ENCODE data around the gene TMEM63C.

Gene TMEM63C

GRCh38 chr14:77284066-77284465, 102.5 kb downstream of the TMEM63C start:
- DNase-seq = no peak

DNA sequence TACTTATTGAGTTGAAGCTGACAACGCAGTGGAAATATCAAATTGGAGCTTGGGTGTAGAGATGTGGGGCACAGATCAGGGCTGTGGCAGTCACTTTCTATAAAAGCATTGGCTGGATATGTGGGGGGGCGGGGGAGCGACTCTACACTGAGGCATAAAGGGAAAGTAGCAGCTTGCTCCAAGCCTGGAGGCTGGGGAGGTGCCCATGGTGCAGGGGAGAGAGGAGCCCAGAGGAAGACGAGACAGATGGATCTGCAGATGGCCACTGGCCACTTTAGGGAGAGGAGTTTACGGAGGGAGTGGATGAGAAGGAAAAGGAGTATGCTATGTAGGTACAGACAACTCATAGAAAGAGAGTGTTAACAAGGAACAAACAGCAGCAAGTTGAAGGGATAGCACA, 102.9 kb downstream of the TMEM63C start:
- DNase-seq = no peak

DNA sequence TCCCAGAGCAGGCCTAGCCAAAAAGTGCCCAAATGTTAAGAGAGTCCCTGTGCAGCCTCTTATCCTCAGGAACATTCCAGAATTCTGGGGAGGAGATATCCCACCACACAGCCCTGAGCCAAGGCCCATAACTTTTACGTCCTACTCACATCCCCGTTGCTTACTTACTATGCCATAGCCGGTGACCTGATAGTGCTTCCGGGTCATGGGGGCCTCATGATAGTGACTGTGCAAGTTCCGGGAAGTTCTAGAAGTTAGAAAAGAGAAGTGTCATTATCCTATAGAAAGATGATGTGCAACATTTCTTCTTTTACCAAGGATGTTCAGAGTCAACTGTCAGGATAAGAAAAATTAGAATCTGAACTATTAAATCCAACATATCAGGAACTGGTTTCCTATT, 105.0 kb downstream of the TMEM63C start:
- no peak for DNase-seq

DNA sequence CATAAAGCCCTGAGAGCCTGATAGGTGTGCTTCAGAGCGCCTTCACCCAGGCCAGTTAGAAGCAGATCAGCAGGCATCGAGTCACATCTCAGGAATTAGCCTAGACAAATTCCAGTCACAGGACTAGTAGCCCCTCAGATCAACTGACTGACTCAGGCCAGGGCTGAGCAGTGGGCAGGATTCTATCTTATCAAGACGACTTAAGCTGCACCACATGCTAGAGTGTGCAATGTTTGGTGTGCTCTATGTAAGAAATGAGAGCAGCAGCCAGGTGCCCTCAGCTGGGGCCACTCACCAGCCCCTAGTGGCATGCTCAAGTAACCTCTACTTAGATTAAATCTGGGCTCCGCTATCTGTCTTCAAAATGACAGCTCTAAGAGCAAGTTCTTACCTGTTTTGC, 109.1 kb downstream of the TMEM63C start:
- DNase-seq = no peak

- DNase-seq = no peak
Observed at GRCh38 chr14:77296155-77296554, 114.6 kb downstream of the TMEM63C start.

DNA sequence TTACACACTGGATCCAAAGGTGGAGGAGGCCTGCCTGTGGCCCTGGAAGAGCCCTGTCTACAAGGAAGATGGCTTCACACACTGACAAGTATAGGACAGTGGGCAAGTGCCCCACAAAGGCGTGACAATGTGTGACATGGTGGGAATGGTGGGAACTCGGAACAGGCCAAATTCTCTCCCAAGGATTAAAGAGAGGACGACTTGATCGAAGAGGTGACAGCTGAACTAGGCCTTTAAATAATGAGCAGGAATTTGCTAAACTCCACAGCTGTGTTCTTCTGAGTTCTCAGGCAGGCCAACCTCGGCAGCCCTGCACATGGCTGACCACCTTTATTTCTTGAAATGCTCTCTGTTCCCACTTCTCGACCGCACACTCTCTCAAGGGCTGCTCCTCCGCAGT, 115.3 kb downstream of the TMEM63C start:
- DNase-seq = no peak

GRCh38 chr14:77299771-77300170, 118.2 kb downstream of the TMEM63C start:
- no peak for DNase-seq

DNA sequence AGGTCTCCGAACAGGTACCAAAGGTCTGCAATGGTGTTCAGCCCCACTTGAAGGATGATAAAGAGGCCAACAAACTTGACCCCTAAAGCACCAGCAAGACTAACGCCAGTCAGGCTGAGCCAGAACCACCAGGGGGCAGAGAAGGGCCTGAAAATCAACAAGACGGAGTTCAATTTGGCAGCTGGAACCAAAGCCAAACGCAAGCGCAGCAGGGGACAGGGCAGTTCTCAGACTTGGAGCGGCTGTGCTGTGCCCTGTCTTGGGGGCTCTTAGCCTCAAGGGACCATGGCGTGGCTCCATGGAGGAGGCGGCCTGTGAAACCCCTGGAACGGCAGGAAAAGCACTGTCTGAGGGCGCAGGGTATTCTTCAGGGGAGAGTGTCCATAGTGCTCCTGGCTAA, 119.5 kb downstream of the TMEM63C start:
- DNase-seq = peak; percentile 53

DNA sequence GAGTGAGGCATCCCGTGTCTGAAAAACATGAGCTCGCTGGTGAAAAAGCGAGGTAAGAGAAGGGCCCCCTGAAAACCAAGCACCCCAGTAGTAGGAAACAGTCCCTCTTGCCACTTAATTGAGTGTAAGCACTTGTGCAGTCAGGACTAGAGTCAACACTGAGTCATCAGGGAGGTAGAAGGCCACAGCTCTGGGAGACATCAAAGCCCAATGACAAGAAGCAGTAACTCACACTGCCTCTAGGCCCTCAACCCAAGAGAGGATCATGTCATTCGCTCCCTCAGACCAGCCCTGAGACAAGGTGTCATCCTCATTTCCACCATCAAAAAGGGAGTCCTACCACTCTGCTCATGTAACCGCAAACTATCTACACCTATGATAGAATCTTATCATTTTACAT, 121.3 kb downstream of the TMEM63C start:
- no peak for DNase-seq

DNA sequence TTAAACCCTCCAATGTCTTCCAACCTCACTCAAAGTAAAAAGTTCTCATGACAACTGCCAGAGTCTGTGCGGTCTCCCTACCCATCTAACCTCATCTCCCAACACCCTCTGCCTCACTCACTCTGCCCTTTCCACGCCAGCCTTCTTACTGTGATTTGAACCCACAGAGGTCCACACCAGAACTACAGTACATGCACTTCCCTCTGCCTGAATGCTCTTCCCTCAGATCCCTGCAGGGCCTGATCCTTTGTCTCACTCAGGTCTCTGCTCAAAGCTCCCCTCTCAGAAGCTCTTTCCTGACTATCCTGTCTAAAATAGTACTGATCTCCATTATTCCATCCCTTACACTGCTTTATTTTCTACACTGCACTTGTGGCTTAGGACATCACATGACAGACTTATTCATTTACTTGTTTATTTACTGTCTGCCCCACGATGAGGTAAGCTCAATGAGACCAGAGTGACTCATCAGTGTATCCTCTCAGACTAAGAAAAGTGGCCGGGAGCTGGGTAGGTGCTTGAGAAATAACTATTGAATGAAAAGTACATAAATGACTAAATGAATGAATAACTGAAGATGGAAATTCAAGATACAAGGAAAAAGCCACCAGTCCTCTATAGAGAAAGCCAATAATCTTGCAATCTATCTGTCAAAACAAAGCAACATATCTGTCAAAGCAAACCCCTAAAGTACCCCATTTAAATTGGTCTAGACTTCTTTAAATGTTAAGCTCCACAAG, 122.0 kb downstream of the TMEM63C start:
- DNase-seq = no peak

- DNase-seq = no peak
Observed at GRCh38 chr14:77305696-77306095, 124.1 kb downstream of the TMEM63C start.

DNA sequence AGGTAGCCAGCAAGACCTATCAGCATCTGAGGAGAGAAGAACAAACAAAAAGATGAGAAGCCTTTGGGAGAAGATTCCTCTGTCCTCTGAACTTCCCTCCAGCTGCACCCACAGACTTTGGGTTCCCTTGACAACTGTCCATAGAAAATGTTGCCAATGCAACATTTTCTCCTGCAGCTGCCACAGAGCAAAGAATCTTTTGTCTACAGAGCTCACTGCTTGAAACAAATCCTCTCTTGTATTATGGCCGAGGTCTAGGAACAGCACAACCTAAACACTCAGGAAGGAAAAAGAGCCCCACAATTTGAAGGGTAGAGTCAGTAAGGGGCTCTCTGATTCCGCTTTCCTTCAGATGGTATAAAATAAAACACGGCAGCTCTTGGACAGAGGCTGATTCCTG, 124.8 kb downstream of the TMEM63C start:
- no peak for DNase-seq

DNA sequence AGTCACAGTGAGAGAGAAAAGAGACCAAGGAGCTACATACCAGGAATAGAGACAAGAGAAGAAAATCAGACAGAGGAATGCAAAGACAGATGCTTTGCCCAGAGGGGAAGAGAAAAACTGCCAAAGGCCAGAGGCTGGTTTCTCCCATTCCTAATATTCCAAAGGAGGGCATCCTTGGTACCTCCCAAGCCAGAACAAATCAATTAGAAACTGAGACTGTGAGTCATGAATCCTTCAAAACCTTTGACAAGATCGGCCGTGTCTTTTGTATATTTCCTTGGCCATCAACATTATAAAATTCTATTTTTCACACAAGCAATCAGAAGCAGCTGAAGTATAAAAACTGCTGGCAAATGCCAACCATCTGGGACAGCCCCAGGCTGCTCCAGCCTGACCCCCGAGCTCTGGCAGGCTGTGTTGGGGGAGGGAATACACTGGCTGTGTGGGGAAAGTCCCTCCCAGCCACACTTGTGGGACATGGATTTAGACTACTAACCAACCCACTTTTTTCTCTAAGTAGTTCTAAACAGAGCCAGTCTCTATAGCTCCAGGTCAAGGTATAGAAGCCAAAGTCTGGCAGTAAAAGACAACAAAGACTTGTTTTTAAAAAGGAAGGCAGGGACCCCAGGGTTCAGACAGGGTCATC, 125.4 kb downstream of the TMEM63C start:
- no peak for DNase-seq
